Stimulated activated CD8-positive, alpha-beta memory T cell treated with anti-CD3 and anti-CD28 coated beads, Interleukin-12 subunit alpha, Interleukin-12 subunit beta, amount 100 ng/mL, for 24 hours (primary cell): ENCODE measurements around the gene ERMARD.

Source experiments
- DNase-seq: peaks from one replicate; pipeline ENCODE4 v3.0.0-alpha.2; 2020; ENCODE audit errors: extremely low read depth

Gene ERMARD

GRCh38 chr6:169783971-169784820, 32.8 kb downstream of the ERMARD start:
- no peak for DNase-seq

- DNase-seq: no peak
These were observed 33.5 kb downstream of the ERMARD start for GRCh38 chr6:169784821-169785340.

GRCh38 chr6:169785566-169785965, 34.1 kb downstream of the ERMARD start:
- no peak for DNase-seq

- DNase-seq: no peak
These were observed 34.9 kb downstream of the ERMARD start for GRCh38 chr6:169786349-169786748.

- no peak for DNase-seq
These were observed 36.4 kb downstream of the ERMARD start for GRCh38 chr6:169787797-169788196.

GRCh38 chr6:169788809-169789145, 37.4 kb downstream of the ERMARD start:
- no peak for DNase-seq

GRCh38 chr6:169789146-169789943, 37.9 kb downstream of the ERMARD start:
- no peak for DNase-seq

GRCh38 chr6:169789944-169790927, 38.8 kb downstream of the ERMARD start:
- peak; percentile 39 for DNase-seq

GRCh38 chr6:169791721-169792131, 40.3 kb downstream of the ERMARD start:
- DNase-seq: no peak

- DNase-seq: no peak
These were observed 41.0 kb downstream of the ERMARD start for GRCh38 chr6:169792306-169793015.

GRCh38 chr6:169793408-169793807, 42.0 kb downstream of the ERMARD start:
- DNase-seq: no peak

GRCh38 chr6:169794317-169795055, 43.1 kb downstream of the ERMARD start:
- no peak for DNase-seq

GRCh38 chr6:169795196-169795595, 43.8 kb downstream of the ERMARD start:
- no peak for DNase-seq

- no peak for DNase-seq
These were observed 47.5 kb downstream of the ERMARD start for GRCh38 chr6:169798764-169799473.

GRCh38 chr6:169799474-169799926, 48.1 kb downstream of the ERMARD start:
- DNase-seq: no peak

- no peak for DNase-seq
These were observed 48.8 kb downstream of the ERMARD start for GRCh38 chr6:169800116-169800667.

GRCh38 chr6:169800668-169801395, 49.4 kb downstream of the ERMARD start:
- DNase-seq: no peak

- DNase-seq: no peak
These were observed 50.2 kb downstream of the ERMARD start for GRCh38 chr6:169801396-169802160.
